ENCODE data around the gene HERC3. TPM values are rescaled to one million over a fixed set of nuclear protein-coding genes. Genes with fewer than 3 reads are reported as not detected.

Gene HERC3
- total and polyA plus RNA-seq, 2 donors from 2014 or later: 6.3 to 58.4 TPM

GRCh38 chr4:88752754-88753153, 160.5 kb downstream of the HERC3 start:
- FAIRE-seq: no peak
- peaks cover 2 to 24% (median 17%) of the 10 kb centered on the region in 3 donors for H3K36me3 ChIP-seq (ENCODE audit: control insufficient read depth in 2 of 3, insufficient read depth in 3 of 3, low read length in 3 of 3)

GRCh38 chr4:88753658-88754571, 161.6 kb downstream of the HERC3 start:
- Histone ChIP-seq H3K36me3 (ENCODE audit: control insufficient read depth in 2 of 3, insufficient read depth in 3 of 3, low read length in 3 of 3) (peaks cover 0 to 19% (median 9%) of the 10 kb centered on the region in 3 donors), H3K4me1 (ENCODE audit: control insufficient read depth in 2 of 3, insufficient read depth in 2 of 3, low read depth in 1 of 3, low read length in 3 of 3) (peaks cover 0 to 21% (median 5%) of the 10 kb centered on the region in 3 donors), H3K27ac (ENCODE audit: low read depth in 2 of 2, low read length in 2 of 2) (peak overlapping the region; percentile 61 to 67), H3K9me3 (ENCODE audit: control insufficient read depth in 2 of 3, insufficient read depth in 1 of 3, low read length in 3 of 3) (no peaks in the 10 kb centered on the region), H3K4me3 (ENCODE audit: low read length in 3 of 3) (peak overlapping the region in 1 of 3 donors; percentile 35), H3K9ac (ENCODE audit: low read length in 3 of 3) (no peak overlapping the region), H3K27me3 (ENCODE audit: control insufficient read depth, insufficient read depth, low read length) (no peaks in the 10 kb centered on the region)
- intact Hi-C loops (cut with DNase I): no loop called here
- no peak for TF ChIP-seq CTCF (IDR thresholded peaks at IDR 0.05; ENCODE audit: borderline replicate concordance, extremely low read depth, insufficient read depth)
- FAIRE-seq (peak; percentile 61), DNase-seq (no peak)

More at GRCh38 chr4:88752754-88753153, 160.5 kb downstream of the HERC3 start:
- H3K4me3 ChIP-seq (ENCODE audit: low read length in 3 of 3): no peak overlapping the region
- H3K27me3 ChIP-seq (ENCODE audit: control insufficient read depth, insufficient read depth, low read length): no peaks in the 10 kb centered on the region
- no peak overlapping the region for H3K27ac ChIP-seq (ENCODE audit: low read depth in 2 of 2, low read length in 2 of 2)
- no peak for TF ChIP-seq CTCF (IDR thresholded peaks at IDR 0.05; ENCODE audit: borderline replicate concordance, extremely low read depth, insufficient read depth)
- intact Hi-C loops (cut with DNase I): no loop called here
- H3K9ac ChIP-seq (ENCODE audit: low read length in 3 of 3): no peak overlapping the region
- peaks cover 0 to 17% (median 0%) of the 10 kb centered on the region in 3 donors for H3K4me1 ChIP-seq (ENCODE audit: control insufficient read depth in 2 of 3, insufficient read depth in 2 of 3, low read depth in 1 of 3, low read length in 3 of 3)
- DNase-seq: no peak
- H3K9me3 ChIP-seq (ENCODE audit: control insufficient read depth in 2 of 3, insufficient read depth in 1 of 3, low read length in 3 of 3): no peaks in the 10 kb centered on the region

DNA sequence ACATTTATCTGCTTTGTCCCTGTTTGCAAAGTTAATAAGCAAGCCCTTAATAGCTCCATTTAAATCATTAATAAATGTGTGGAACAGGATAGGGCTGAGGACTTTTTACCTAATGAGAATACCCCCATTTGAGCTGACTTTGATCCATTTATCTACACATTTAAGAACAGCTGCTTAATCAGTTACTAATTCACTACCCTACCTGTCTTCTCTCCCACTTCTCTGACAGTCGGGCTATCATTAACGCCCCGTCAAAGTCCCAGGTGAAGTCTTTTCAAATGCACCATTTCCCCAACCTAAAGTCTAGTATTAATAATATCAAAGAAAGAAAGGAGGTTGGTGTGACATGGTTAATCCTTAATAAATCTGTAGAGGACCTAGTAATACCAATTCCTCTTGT, 162.5 kb downstream of the HERC3 start:
- H3K27me3 ChIP-seq (ENCODE audit: control insufficient read depth, insufficient read depth, low read length): no peaks in the 10 kb centered on the region
- no peak for DNase-seq
- H3K27ac ChIP-seq (ENCODE audit: low read depth in 2 of 2, low read length in 2 of 2): peak overlapping the region; percentile 61 to 67
- no peak for FAIRE-seq
- intact Hi-C loops (cut with DNase I): no loop called here
- H3K4me3 ChIP-seq (ENCODE audit: low read length in 3 of 3): peak overlapping the region in 1 of 3 donors; percentile 35
- no peaks in the 10 kb centered on the region for H3K9me3 ChIP-seq (ENCODE audit: control insufficient read depth in 2 of 3, insufficient read depth in 1 of 3, low read length in 3 of 3)
- TF ChIP-seq CTCF (IDR thresholded peaks at IDR 0.05; ENCODE audit: borderline replicate concordance, extremely low read depth, insufficient read depth): no peak
- peaks cover 0 to 11% (median 6%) of the 10 kb centered on the region in 3 donors for H3K36me3 ChIP-seq (ENCODE audit: control insufficient read depth in 2 of 3, insufficient read depth in 3 of 3, low read length in 3 of 3)
- no peak overlapping the region for H3K9ac ChIP-seq (ENCODE audit: low read length in 3 of 3)
- peaks cover 0 to 24% (median 6%) of the 10 kb centered on the region in 3 donors for H3K4me1 ChIP-seq (ENCODE audit: control insufficient read depth in 2 of 3, insufficient read depth in 2 of 3, low read depth in 1 of 3, low read length in 3 of 3)

Data from kidney (tissue), 14 donors.